ENCODE measurements around the gene PAIP2.

GRCh38 chr5:139293202-139293506 lies 48.5 kb upstream of the PAIP2 start:
- TF ChIP-seq CTCF (conservative IDR thresholded peaks at IDR 0.05; ENCODE audit: low read length): no peak
- no peak for TF ChIP-seq EZH2phosphoT487 (IDR thresholded peaks at IDR 0.05; ENCODE audit: borderline replicate concordance, low read depth, low read length)
